EL (cell line): ENCODE measurements around the gene CHD9.
A peak's percentile ranks its signal among the peaks of the same experiment; 100 is the strongest.

Experiments used
- DNase-seq: peaks from one replicate; pipeline ENCODE4 v3.0.0-alpha.2; 2016

Gene CHD9

GRCh38 chr16:53078765-53079485 lies 24.1 kb downstream of the CHD9 start:
- no peak for DNase-seq

GRCh38 chr16:53080345-53081031 lies 25.7 kb downstream of the CHD9 start:
- DNase-seq = peak; percentile 94

GRCh38 chr16:53081032-53081424 lies 26.2 kb downstream of the CHD9 start:
- DNase-seq = no peak

GRCh38 chr16:53081686-53082407 lies 27.1 kb downstream of the CHD9 start:
- DNase-seq = no peak

- DNase-seq = no peak
Measured at GRCh38 chr16:53082509-53082908, 27.7 kb downstream of the CHD9 start.

GRCh38 chr16:53083119-53083518 lies 28.3 kb downstream of the CHD9 start:
- DNase-seq = peak; percentile 8

GRCh38 chr16:53084141-53084541 lies 29.4 kb downstream of the CHD9 start:
- no peak for DNase-seq

- DNase-seq = no peak
Measured at GRCh38 chr16:53084746-53085334, 30.0 kb downstream of the CHD9 start.

GRCh38 chr16:53085369-53085843 lies 30.6 kb downstream of the CHD9 start:
- no peak for DNase-seq

GRCh38 chr16:53085931-53086421 lies 31.2 kb downstream of the CHD9 start:
- no peak for DNase-seq

- DNase-seq = no peak
Measured at GRCh38 chr16:53087101-53087500, 32.3 kb downstream of the CHD9 start.

GRCh38 chr16:53089434-53090285 lies 34.9 kb downstream of the CHD9 start:
- DNase-seq = no peak

GRCh38 chr16:53090286-53090590 lies 35.4 kb downstream of the CHD9 start:
- no peak for DNase-seq

- DNase-seq = peak; percentile 98
Measured at GRCh38 chr16:53090591-53091411, 36.0 kb downstream of the CHD9 start.

- DNase-seq = peak; percentile 86
Measured at GRCh38 chr16:53091466-53092211, 36.8 kb downstream of the CHD9 start.

- no peak for DNase-seq
Measured at GRCh38 chr16:53092284-53092683, 37.5 kb downstream of the CHD9 start.

GRCh38 chr16:53093162-53093744 lies 38.5 kb downstream of the CHD9 start:
- no peak for DNase-seq

- DNase-seq = no peak
Measured at GRCh38 chr16:53094013-53094630, 39.3 kb downstream of the CHD9 start.

- no peak for DNase-seq
Measured at GRCh38 chr16:53097190-53097589, 42.4 kb downstream of the CHD9 start.
